ENCODE measurements around the gene ACSL5.
"Not testable (repeated sequence)": the region's sequence is repeated elsewhere in the genome, so short reads cannot be mapped to it uniquely, and the experiment has no call there.

Gene ACSL5

DNA sequence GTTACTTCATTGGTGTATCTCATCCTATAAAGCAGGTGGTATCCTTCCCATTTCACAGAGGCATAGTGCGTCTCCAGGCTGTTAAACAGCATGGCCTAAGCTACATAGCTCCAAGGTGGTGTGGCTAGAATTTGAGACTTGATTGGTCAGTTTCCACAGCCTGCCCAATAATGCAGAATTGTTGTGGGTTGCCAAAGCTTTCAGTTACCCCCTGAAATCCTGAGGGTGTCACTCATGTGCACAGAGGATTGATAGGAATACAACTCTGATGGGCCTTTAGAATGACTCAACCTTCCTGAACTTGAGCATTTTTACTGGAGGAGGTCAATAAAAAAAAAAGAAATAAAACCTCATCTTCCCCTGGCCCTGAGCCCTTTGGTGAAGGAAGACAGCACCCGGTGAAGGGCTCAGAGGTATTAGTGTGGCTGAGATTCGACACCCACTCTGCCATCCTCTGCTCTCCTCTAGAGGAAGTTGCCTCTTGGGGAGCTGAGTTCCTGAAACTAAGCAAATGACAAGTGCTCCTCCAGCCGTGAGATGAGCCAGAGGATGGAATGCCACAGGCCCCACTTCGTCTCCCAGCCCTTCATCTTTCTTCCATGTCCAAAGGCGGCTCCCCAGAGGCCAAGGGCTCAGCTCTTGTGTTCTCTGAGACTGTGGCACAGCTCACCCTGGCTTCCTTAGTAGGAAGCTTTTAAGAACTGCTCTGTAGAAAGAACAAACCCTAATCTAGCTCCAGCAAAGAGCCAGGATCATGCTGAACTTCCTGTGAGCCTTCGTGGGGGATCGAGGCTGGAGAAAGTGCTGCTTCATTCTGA is 1.0 kb downstream of the ACSL5 start:
- no peak for DNase-seq (ENCODE audit: low spot score)

DNA sequence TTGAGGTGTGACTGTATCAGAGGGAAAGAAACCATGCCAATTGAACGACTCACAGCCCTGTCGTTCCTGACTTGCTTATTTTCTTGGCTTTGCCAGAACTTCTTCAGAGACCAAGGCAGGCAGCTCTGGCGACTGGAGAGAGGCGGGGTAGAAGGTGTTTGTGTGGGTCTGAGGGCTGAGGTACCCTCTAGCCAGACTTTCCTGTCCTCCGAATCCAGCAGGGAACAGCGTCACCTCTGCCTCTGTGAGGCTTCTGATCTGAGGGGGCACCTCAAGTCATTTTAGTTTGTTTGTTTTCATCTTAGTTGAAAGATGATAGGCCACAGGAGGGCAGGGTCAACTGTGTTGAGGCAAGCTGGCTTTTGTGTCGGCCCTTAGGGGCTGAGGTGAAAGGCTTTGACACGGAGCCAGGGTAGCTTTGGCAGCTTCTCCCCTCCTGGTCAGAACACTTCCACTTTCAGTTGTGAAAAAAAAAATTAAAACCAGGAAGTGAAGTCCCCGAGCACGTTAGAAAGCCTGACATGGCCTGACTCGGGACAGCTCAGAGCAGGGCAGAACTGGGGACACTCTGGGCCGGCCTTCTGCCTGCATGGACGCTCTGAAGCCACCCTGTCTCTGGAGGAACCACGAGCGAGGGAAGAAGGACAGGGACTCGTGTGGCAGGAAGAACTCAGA is 1.9 kb downstream of the ACSL5 start:
- DNase-seq (ENCODE audit: low spot score) = peak; percentile 50

DNA sequence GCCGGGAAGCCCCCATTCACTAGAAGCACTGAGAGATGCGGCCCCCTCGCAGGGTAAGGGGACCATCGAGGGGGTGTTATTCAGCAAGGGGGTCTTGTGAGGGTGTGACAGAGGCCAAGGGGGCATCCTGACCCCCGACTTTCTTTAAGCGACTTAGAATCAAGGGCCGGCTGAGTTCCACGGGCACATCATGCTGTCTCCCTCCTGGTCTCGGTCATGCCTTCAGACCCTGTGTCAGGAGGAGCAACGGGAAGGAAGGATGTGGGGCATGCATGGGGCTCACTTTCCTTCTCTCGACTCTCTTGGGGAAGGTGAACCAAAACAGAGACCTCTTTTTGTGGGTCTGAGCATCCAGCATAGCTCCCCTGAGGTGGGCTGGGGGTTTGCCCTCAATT is 2.5 kb downstream of the ACSL5 start:
- no peak for DNase-seq (ENCODE audit: low spot score)

DNA sequence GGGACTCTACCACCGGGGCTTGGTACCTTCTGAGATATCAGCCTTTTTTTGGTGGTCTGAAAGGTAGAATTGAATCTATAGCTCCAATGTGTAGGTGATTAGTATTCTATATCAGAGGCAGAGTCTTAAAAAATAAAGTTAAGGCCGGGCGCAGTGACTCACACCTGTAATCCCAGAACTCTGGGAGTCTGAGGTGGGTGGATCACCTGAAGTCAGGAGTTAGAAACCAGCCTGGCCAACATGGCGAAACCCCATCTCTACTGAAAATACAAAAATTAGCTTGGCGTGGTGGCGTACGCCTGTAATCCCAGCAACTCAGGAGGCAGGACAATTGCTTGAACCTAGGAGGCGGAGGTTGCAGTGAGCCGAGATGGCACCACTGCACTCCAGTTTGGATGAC is 3.2 kb downstream of the ACSL5 start:
- DNase-seq (ENCODE audit: low spot score) = not testable (repeated sequence)

GRCh38 chr10:112379635-112380296 is 5.8 kb downstream of the ACSL5 start:
- no peak for DNase-seq (ENCODE audit: low spot score)

- DNase-seq (ENCODE audit: low spot score) = no peak
Observed at GRCh38 chr10:112382515-112383235, 8.8 kb downstream of the ACSL5 start.

DNA sequence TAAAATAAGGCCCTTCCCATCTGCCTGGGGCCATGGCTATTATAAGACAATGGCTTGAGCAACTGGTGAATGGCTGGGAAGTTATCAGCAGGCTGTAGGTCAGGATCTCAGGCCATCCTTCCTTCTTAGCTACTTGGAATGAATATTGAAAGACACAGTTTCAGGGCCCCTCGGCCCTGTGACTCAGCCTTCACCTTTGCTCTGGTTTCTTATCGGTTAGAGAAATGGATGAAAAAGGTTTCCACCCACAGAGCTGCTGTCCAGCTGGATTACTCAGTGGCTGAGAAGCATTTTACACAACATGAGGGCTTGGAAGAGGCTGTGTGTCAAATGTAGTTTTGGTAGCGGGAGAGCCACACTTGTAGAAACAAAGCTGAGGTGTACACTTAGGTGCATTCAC is 9.4 kb downstream of the ACSL5 start:
- no peak for DNase-seq (ENCODE audit: low spot score)

GRCh38 chr10:112384141-112384540 is 10.2 kb downstream of the ACSL5 start:
- DNase-seq (ENCODE audit: low spot score) = no peak

- no peak for DNase-seq (ENCODE audit: low spot score)
Observed at GRCh38 chr10:112385201-112385600, 11.3 kb downstream of the ACSL5 start.

DNA sequence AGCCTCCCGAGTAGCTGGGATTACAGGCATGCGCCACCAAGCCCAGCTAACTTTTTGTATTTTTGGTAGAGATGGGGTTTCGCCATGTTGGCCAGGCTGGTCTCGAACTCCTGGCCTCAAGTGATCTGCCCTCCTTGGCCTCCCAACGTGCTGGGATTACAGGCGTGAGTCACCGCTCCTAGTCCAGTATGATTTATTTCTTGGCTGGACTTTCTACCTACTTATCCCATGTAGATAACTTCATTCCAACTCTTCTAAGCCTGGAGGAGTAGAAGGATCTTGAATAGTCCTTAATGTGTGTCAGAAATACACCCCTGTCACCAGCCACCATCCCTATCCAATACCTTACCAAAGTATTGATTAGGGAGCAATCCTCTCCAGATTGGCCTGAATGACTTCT is 14.1 kb downstream of the ACSL5 start:
- not testable (repeated sequence) for DNase-seq (ENCODE audit: low spot score)

- no peak for DNase-seq (ENCODE audit: low spot score)
Observed at GRCh38 chr10:112388548-112388947, 14.6 kb downstream of the ACSL5 start.

DNA sequence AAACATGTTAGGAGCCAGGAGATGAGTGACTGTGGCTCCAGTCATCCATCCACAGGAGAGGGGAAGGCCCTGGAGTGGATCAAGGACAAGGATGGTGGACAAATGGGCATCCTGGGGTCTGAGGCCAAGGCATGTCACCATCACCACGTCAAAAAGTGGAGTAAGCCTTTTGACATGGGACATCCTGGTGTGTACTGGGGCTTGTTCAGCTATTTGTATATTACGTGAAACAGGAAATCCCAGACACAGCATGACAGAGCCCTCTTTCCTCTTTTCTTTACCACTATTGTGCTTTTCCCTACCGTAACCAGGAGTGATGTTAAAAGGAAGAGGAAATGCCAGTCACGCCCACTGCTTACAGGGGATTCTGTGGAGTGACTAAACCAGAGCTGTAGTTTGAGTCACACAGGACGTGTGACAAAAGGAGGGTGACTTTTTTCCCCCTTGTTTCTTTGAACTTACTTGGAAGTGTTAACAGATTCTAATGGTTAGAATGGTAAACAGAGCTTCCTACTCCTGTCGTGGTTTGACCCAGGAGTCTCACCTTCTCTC is 15.4 kb downstream of the ACSL5 start:
- no peak for DNase-seq (ENCODE audit: low spot score)

DNA sequence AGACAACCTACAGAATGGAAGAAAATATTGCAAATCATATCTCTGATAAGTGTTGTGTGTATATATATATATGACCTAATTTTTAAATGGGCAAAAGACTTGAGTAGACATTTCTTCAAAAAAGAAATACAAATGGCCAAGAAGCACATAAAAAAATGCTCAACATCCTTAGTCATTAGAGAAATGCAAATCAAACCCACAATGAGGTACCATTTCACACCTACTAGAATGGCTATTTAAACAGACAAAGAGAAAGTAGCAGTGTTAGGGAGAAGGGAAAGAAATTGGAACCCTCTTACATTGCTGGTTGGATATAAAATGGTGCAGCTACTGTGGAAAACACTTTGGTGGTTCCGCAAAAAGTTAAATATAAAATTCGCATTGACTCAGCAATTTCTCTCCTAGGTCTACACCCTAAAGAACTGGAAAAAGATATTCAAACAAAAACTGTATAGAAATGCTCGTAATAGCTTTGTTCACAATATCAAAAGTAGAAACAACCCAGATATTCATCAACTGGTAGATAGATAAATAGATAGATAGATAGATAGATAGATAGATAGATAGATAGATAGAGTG is 16.3 kb downstream of the ACSL5 start:
- no peak for DNase-seq (ENCODE audit: low spot score)

- no peak for DNase-seq (ENCODE audit: low spot score)
Observed at GRCh38 chr10:112393341-112393740, 19.4 kb downstream of the ACSL5 start.

- DNase-seq (ENCODE audit: low spot score) = no peak
Observed at GRCh38 chr10:112393827-112394226, 19.9 kb downstream of the ACSL5 start.

- no peak for DNase-seq (ENCODE audit: low spot score)
Observed at GRCh38 chr10:112394475-112394875, 20.6 kb downstream of the ACSL5 start.

GRCh38 chr10:112395809-112396530 is 22.1 kb downstream of the ACSL5 start:
- no peak for DNase-seq (ENCODE audit: low spot score)

- no peak for DNase-seq (ENCODE audit: low spot score)
Observed at GRCh38 chr10:112397592-112397991, 23.7 kb downstream of the ACSL5 start.

DNA sequence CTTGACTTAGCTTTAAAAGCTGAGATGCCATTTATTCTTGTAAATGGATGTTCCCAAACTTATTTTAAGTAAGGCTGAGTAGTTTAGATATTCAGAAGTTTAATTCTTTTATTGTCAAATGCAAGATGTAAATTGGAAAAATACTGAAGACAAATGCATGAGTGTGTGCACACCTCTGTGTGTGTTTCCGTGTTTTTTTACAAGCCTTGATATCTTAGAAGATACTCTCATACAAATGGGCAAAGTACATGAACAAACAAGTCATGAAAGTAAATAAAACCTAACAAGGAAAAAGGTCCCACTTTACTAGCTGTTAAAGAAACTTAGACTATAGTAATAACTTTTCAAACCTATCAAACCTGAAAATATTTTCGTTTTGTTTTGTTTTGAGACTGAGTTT is 29.0 kb downstream of the ACSL5 start:
- DNase-seq (ENCODE audit: low spot score) = no peak

DNA sequence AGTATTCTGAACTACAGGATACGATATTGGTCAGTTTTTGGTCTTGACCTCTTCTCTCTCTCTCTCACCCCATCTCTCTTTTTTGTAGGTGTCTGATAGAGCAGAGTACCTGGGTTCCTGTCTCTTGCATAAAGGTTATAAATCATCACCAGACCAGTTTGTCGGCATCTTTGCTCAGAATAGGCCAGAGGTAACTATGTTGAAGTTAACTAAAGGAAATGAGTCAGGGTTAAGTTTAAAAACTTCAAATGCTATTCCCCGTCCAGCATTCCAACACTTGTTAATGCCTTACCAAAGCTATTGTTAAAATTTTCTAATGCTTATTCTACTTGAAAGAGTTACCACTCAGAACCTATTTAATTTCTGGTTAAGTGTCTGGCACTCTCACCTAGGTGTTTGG is 30.7 kb downstream of the ACSL5 start:
- DNase-seq (ENCODE audit: low spot score) = no peak

GRCh38 chr10:112406806-112407205 is 32.9 kb downstream of the ACSL5 start:
- not testable (repeated sequence) for DNase-seq (ENCODE audit: low spot score)
